HG03342 (cell line): ENCODE results near the gene WDR7.

ENCODE experiments used
- ATAC-seq: cut with Tn5 transposase; IDR thresholded peaks from one replicate; pipeline ENCODE4 v1.9.1; 2021; ENCODE audit warnings: mild to moderate bottlenecking, moderate library complexity; ENCODE audit not compliant: unreplicated experiment

The WDR7 gene

GRCh38 chr18:57062844-57063243, 411.7 kb downstream of the WDR7 start:
- ATAC-seq = no peak

GRCh38 chr18:57063601-57064103, 412.5 kb downstream of the WDR7 start:
- ATAC-seq = no peak

- no peak for ATAC-seq
Observed at GRCh38 chr18:57073501-57074187, 422.5 kb downstream of the WDR7 start.

- no peak for ATAC-seq
Observed at GRCh38 chr18:57075716-57076400, 424.7 kb downstream of the WDR7 start.

GRCh38 chr18:57077005-57077765, 426.0 kb downstream of the WDR7 start:
- ATAC-seq = no peak

- peak; percentile 90 for ATAC-seq
Observed at GRCh38 chr18:57077786-57078552, 426.8 kb downstream of the WDR7 start.

- no peak for ATAC-seq
Observed at GRCh38 chr18:57078614-57079013, 427.5 kb downstream of the WDR7 start.

GRCh38 chr18:57080479-57080878, 429.3 kb downstream of the WDR7 start:
- ATAC-seq = no peak

- no peak for ATAC-seq
Observed at GRCh38 chr18:57081899-57082298, 430.7 kb downstream of the WDR7 start.

- ATAC-seq = no peak
Observed at GRCh38 chr18:57083485-57083884, 432.3 kb downstream of the WDR7 start.

- peak; percentile 79 for ATAC-seq
Observed at GRCh38 chr18:57084331-57085271, 433.4 kb downstream of the WDR7 start.

GRCh38 chr18:57085371-57085770, 434.2 kb downstream of the WDR7 start:
- no peak for ATAC-seq

GRCh38 chr18:57086163-57086562, 435.0 kb downstream of the WDR7 start:
- no peak for ATAC-seq
